ENCODE measurements around the gene RFK. TPM values are rescaled to one million over a fixed set of nuclear protein-coding genes. Genes with fewer than 3 reads are reported as not detected.

RFK gene
- total RNA-seq, 2 donors from 2014 or later = 18.4 to 23.5 TPM

- Histone ChIP-seq H3K4me3 (no peak overlapping the region), H3K27me3 (replicated peaks; ENCODE audit: insufficient read depth) (no peaks in the 10 kb centered on the region), H3K4me1 (replicated peaks) (no peaks in the 10 kb centered on the region), H3K27ac (no peak overlapping the region), H3K36me3 (no peaks in the 10 kb centered on the region), H3K9me3 (no peaks in the 10 kb centered on the region)
- TF ChIP-seq CTCF (IDR thresholded peaks at IDR 0.05) (no peak), POLR2AphosphoS5 (IDR thresholded peaks at IDR 0.05) (no peak), POLR2A (IDR thresholded peaks at IDR 0.05) (no peak)
- intact Hi-C loops (cut with DNase I) = no loop called here
- WGBS = 70% methylated on average over 1 of the region's 1 CpG
- no peak for DNase-seq (ENCODE audit: low spot score)
Measured at GRCh38 chr9:76357555-76357954, 36.7 kb downstream of the RFK start.

- Histone ChIP-seq H3K9me3 (no peaks in the 10 kb centered on the region), H3K27ac (no peak overlapping the region), H3K4me1 (replicated peaks) (no peaks in the 10 kb centered on the region), H3K36me3 (no peaks in the 10 kb centered on the region), H3K27me3 (replicated peaks; ENCODE audit: insufficient read depth) (no peaks in the 10 kb centered on the region), H3K4me3 (no peak overlapping the region)
- TF ChIP-seq POLR2AphosphoS5 (IDR thresholded peaks at IDR 0.05) = no peak
- TF ChIP-seq CTCF (IDR thresholded peaks at IDR 0.05) = no peak
- no peak for TF ChIP-seq POLR2A (IDR thresholded peaks at IDR 0.05)
- intact Hi-C loops (cut with DNase I) = no loop called here
- DNase-seq (ENCODE audit: low spot score) = no peak
- 70% methylated on average over 6 of the region's 6 CpGs for WGBS
Measured at GRCh38 chr9:76355886-76356285, 38.3 kb downstream of the RFK start.

GRCh38 chr9:76354221-76354620, 40.0 kb downstream of the RFK start:
- TF ChIP-seq POLR2AphosphoS5 (IDR thresholded peaks at IDR 0.05) = no peak
- TF ChIP-seq CTCF (IDR thresholded peaks at IDR 0.05) = no peak
- TF ChIP-seq POLR2A (IDR thresholded peaks at IDR 0.05) = no peak
- 74% methylated on average over 3 of the region's 3 CpGs for WGBS
- Histone ChIP-seq H3K4me3 (no peak overlapping the region), H3K9me3 (no peaks in the 10 kb centered on the region), H3K27ac (no peak overlapping the region), H3K27me3 (replicated peaks; ENCODE audit: insufficient read depth) (no peaks in the 10 kb centered on the region), H3K36me3 (no peaks in the 10 kb centered on the region), H3K4me1 (replicated peaks) (no peaks in the 10 kb centered on the region)
- DNase-seq (ENCODE audit: low spot score) = no peak
- intact Hi-C loops (cut with DNase I) = no loop called here

- H3K36me3 ChIP-seq = no peaks in the 10 kb centered on the region
- intact Hi-C loops (cut with DNase I) = no loop called here
- H3K27ac ChIP-seq = no peak overlapping the region
- DNase-seq (ENCODE audit: low spot score) = no peak
- no peak for TF ChIP-seq CTCF (IDR thresholded peaks at IDR 0.05)
- TF ChIP-seq POLR2AphosphoS5 (IDR thresholded peaks at IDR 0.05) = no peak
- no peak for TF ChIP-seq POLR2A (IDR thresholded peaks at IDR 0.05)
- no peaks in the 10 kb centered on the region for H3K4me1 ChIP-seq (replicated peaks)
- no peak overlapping the region for H3K4me3 ChIP-seq
- H3K27me3 ChIP-seq (replicated peaks; ENCODE audit: insufficient read depth) = no peaks in the 10 kb centered on the region
- H3K9me3 ChIP-seq = no peaks in the 10 kb centered on the region
- WGBS = 77% methylated on average over 5 of the region's 5 CpGs
Measured at GRCh38 chr9:76353280-76353679, 40.9 kb downstream of the RFK start.

GRCh38 chr9:76352026-76352620, 42.1 kb downstream of the RFK start:
- intact Hi-C loops (cut with DNase I) = no loop called here
- TF ChIP-seq CTCF (IDR thresholded peaks at IDR 0.05) (no peak), POLR2AphosphoS5 (IDR thresholded peaks at IDR 0.05) (no peak), POLR2A (IDR thresholded peaks at IDR 0.05) (no peak)
- Histone ChIP-seq H3K9me3 (no peaks in the 10 kb centered on the region), H3K36me3 (no peaks in the 10 kb centered on the region), H3K27me3 (replicated peaks; ENCODE audit: insufficient read depth) (no peaks in the 10 kb centered on the region), H3K4me1 (replicated peaks) (no peaks in the 10 kb centered on the region), H3K4me3 (no peak overlapping the region), H3K27ac (no peak overlapping the region)
- no peak for DNase-seq (ENCODE audit: low spot score)
- 77% methylated on average over 4 of the region's 4 CpGs for WGBS

Measured in prostate gland (tissue), 2 donors.